A673 (cell line): ENCODE results near the gene FBXL15. TPM values are rescaled to one million over a fixed set of nuclear protein-coding genes. Genes with fewer than 3 reads are reported as not detected.
A peak's percentile ranks its signal among the peaks of the same experiment; 100 is the strongest.

Experiments
- BruUV-seq: library from RNA; stranded (reverse); fragments of 400-500 nt; replicated peaks from 2 replicates; lab custom pipeline; 2021; lab: Mats Ljungman, UMichigan
- CTCF ChIA-PET: fragments of 300-600 bp; sonication (Branson Sonifier 250); formaldehyde crosslinking; loops from one replicate; lab custom pipeline; 2022; ENCODE audit warnings: antibody characterized with exemption; lab: Charles Lee
- POLR2A ChIA-PET: fragments of 300-600 bp; sonication (Branson Sonifier 250); formaldehyde crosslinking; loops from one replicate; lab custom pipeline; 2022; ENCODE audit warnings: antibody characterized with exemption; ENCODE audit not compliant: low non-redundant PET; lab: Charles Lee
- DNase-seq: peaks from one replicate; pipeline ENCODE4 v3.0.0-alpha.2; 2015; ENCODE audit warnings: low spot score
- H3K27ac ChIP-seq: fragments of 200-600 bp; sonication (generic); 2 replicates; pipeline ENCODE4 v1.5.1; 2016; ENCODE audit warnings: mixed run types, low read depth, mild to moderate bottlenecking, mixed read lengths, antibody characterized with exemption, low read length; ENCODE audit not compliant: poor library complexity, severe bottlenecking
- H3K27me3 ChIP-seq: fragments of 200-600 bp; sonication (generic); replicated peaks from 2 replicates; pipeline ENCODE4 v1.6.1; 2017; ENCODE audit warnings: mixed run types, low read depth, mild to moderate bottlenecking, mixed read lengths, antibody characterized with exemption, low read length; ENCODE audit not compliant: insufficient read depth, poor library complexity
- H3K36me3 ChIP-seq: fragments of 200-600 bp; sonication (generic); 2 replicates; pipeline ENCODE4 v1.6.1; 2016; ENCODE audit warnings: mixed run types, mild to moderate bottlenecking, mixed read lengths, antibody characterized with exemption, low read length; ENCODE audit not compliant: insufficient read depth, poor library complexity, severe bottlenecking
- H3K4me1 ChIP-seq: fragments of 200-600 bp; sonication (generic); 2 replicates; pipeline ENCODE4 v1.6.1; 2017; ENCODE audit warnings: mixed run types, mild to moderate bottlenecking, mixed read lengths, antibody characterized with exemption, low read length; ENCODE audit not compliant: insufficient read depth, poor library complexity, severe bottlenecking
- H3K4me3 ChIP-seq: fragments of 200-600 bp; sonication (generic); 2 replicates; pipeline ENCODE4 v1.5.1; 2016; ENCODE audit warnings: low read depth, mixed run types, mild to moderate bottlenecking, mixed read lengths, low read length; ENCODE audit not compliant: poor library complexity, severe bottlenecking
- H3K9me3 ChIP-seq: fragments of 200-600 bp; sonication (generic); 2 replicates; pipeline ENCODE4 v1.6.1; 2016; ENCODE audit warnings: mixed run types, low read depth, mild to moderate bottlenecking, mixed read lengths, antibody characterized with exemption, low read length; ENCODE audit not compliant: poor library complexity, severe bottlenecking
- EZH2 ChIP-seq: fragments of 200-600 bp; sonication (generic); IDR thresholded peaks from 2 replicates; pipeline ENCODE4 v1.6.1; 2017; ENCODE audit warnings: borderline replicate concordance, low read depth, mild to moderate bottlenecking, mixed read lengths, antibody characterized with exemption, low read length; ENCODE audit not compliant: poor library complexity, severe bottlenecking
- intact Hi-C: fragments of 100-400 bp; cut with micrococcal nuclease; formaldehyde crosslinking; loops from one replicate; pipeline ENCODE4 v1.10.0; 2022; ENCODE audit not compliant: unreplicated experiment
- total RNA-seq: library from RNA; stranded (reverse); gene quantifications from 2 replicates; pipeline ENCODE4 v1.2.3, GENCODE V29; 2021
- TF ChIP-seq, protein P1 (sequence below): fragments of 300-800, 200-600 bp; sonication (generic); conservative IDR thresholded peaks from 2 replicates; pipeline ENCODE4 v1.5.1; 2017; ENCODE audit warnings: low read depth, mild to moderate bottlenecking, antibody characterized with exemption, low read length, moderate library complexity, mixed read lengths

The FBXL15 gene
- total RNA-seq, 1 experiment from 2014 or later, result 8.9 TPM

DNA sequence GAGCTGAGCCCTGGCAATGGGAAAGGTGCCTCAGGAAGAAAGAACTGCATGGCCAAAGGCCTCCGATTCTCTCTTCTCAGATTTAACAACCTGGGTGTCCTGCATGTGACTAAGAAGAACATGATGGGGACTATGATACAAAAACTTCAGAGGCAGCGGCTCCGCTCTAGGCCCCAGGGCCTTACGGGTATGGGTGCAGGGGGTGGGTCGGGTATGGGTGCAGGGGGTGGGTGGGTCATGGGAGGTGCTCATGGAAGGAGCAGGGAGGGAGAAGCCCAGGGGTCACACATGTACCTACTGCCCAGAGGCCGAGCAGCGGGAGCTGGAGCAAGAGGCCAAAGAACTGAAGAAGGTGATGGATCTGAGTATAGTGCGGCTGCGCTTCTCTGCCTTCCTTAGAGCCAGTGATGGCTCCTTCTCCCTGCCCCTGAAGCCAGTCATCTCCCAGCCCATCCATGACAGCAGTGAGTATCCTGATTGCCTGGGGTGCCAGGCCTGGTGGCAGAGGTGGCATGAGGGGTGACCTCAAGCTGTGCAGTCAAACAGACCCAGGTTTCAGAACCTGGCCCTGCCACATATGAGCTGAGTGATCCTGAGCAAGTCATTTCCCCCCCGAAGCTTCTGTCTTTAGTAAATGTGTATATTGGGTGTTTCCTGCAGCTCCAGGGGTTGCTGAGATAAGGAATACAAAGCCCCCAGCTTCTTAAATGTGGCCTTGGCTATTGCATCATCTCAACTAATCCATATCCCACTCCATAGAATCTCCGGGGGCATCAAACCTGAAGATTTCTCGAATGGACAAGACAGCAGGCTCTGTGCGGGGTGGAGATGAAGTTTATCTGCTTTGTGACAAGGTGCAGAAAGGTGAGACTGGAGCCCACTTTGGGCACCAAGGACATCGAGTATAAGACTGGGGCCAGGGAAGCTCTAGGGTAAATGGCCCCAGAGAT lies 23.1 kb upstream of the FBXL15 start:
- Histone ChIP-seq H3K36me3 (no peaks in the 10 kb centered on the region), H3K4me3 (no peak overlapping the region), H3K27ac (no peak overlapping the region), H3K4me1 (peaks cover 9% of the 10 kb centered on the region), H3K9me3 (no peaks in the 10 kb centered on the region), H3K27me3 (no peaks in the 10 kb centered on the region)
- no peak for TF ChIP-seq EZH2
- TF ChIP-seq, protein P1, sequence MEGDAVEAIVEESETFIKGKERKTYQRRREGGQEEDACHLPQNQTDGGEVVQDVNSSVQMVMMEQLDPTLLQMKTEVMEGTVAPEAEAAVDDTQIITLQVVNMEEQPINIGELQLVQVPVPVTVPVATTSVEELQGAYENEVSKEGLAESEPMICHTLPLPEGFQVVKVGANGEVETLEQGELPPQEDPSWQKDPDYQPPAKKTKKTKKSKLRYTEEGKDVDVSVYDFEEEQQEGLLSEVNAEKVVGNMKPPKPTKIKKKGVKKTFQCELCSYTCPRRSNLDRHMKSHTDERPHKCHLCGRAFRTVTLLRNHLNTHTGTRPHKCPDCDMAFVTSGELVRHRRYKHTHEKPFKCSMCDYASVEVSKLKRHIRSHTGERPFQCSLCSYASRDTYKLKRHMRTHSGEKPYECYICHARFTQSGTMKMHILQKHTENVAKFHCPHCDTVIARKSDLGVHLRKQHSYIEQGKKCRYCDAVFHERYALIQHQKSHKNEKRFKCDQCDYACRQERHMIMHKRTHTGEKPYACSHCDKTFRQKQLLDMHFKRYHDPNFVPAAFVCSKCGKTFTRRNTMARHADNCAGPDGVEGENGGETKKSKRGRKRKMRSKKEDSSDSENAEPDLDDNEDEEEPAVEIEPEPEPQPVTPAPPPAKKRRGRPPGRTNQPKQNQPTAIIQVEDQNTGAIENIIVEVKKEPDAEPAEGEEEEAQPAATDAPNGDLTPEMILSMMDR, result no peak
- intact Hi-C loops, result loop anchor here (5.0 to 10.0 kb wide), 3 partner anchors 165 to 247 kb away; partner anchors contain the start of gene TRIM8
- no TSS peak for BruUV-seq
- ChIA-PET POLR2A (no interaction called here), CTCF (interaction anchor here (0.6 kb wide), 1 partner anchor 283 kb away, joined by 3 read pairs; no protein-coding TSS in a partner anchor)
- no peak for DNase-seq

DNA sequence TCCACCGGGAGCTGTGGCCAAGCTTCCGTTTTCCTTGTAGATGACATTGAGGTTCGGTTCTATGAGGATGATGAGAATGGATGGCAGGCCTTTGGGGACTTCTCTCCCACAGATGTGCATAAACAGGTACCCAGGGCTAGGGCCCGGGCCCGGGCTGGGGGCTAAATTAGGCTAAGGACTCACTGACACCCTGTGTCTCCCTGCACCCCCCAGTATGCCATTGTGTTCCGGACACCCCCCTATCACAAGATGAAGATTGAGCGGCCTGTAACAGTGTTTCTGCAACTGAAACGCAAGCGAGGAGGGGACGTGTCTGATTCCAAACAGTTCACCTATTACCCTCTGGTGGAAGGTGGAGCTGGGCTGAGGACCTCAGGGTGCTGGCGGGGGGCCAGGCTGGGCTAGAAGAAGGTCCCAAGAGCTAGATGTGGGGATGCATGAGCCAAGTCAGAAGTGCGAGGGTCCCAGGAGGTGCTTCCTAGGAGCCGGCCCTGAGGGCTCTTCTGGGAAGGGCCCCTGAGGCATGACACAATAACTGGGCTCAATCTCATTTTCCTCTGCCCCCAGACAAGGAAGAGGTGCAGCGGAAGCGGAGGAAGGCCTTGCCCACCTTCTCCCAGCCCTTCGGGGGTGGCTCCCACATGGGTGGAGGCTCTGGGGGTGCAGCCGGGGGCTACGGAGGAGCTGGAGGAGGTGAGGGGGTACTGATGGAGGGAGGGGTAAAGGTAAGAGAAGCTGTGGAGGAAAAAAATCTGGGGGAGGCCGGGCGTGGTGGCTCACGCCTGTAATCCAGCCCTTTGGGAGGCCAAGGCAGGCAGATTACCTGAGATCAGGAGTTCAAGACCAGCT lies 22.2 kb upstream of the FBXL15 start:
- no peaks in the 10 kb centered on the region for H3K27me3 ChIP-seq
- CTCF ChIA-PET, result interaction anchor here (0.6 to 1.4 kb wide), 6 partner anchors 56 to 282 kb away, joined by 3 to 7 read pairs (median 4); no protein-coding TSS in a partner anchor

More for the DNA sequence above, 22.2 kb upstream of the FBXL15 start:
- BruUV-seq, result no TSS peak
- Histone ChIP-seq H3K4me3 (peak overlapping the region; percentile 65), H3K36me3 (no peaks in the 10 kb centered on the region), H3K4me1 (peaks cover 9% of the 10 kb centered on the region), H3K27ac (no peak overlapping the region), H3K9me3 (no peaks in the 10 kb centered on the region)
- POLR2A ChIA-PET, result no interaction called here
- TF ChIP-seq EZH2, result no peak
- TF ChIP-seq, protein P1, result no peak
- intact Hi-C loops, result loop anchor here (5.0 to 10.0 kb wide), 3 partner anchors 166 to 246 kb away; partner anchors contain the start of gene TRIM8
- no peak for DNase-seq
